Endothelial cell of umbilical vein (primary cell): ENCODE results near the gene FMNL2. TPM values are rescaled to one million over a fixed set of nuclear protein-coding genes. Genes with fewer than 3 reads are reported as not detected.

Experiments used
- BruUV-seq: library from RNA; stranded (reverse); fragments of 400-500 nt; replicated peaks from 2 replicates; lab custom pipeline; 2021; lab: Mats Ljungman, UMichigan
- CTCF ChIA-PET: fragments of 300-600, 350-600 bp; sonication (Branson Sonifier 250); formaldehyde crosslinking; loops from one replicate; lab custom pipeline; 2021; ENCODE audit warnings: antibody characterized with exemption, inconsistent platforms; lab: Charles Lee
- POLR2A ChIA-PET: fragments of 300-600, 350-600 bp; sonication (Branson Sonifier 250); formaldehyde crosslinking; loops from one replicate; lab custom pipeline; 2021; ENCODE audit warnings: antibody characterized with exemption, inconsistent platforms; lab: Charles Lee
- DNase-seq: peaks from one replicate; pipeline ENCODE4 v3.0.0-alpha.2; 2011; ENCODE audit warnings: low read depth, low spot score
- FAIRE-seq: peaks from 2 replicates; lab custom pipeline; 2011; peaks lifted over from hg19 to GRCh38; lab: Jason Lieb, UNC
- H2AFZ ChIP-seq: 2 replicates; pipeline ENCODE4 v1.6.0; 2012; ENCODE audit warnings: low read depth, low read length, control low read depth, inconsistent platforms
- H3K27ac ChIP-seq: 2 replicates; pipeline ENCODE4 v1.5.1; 2011; ENCODE audit warnings: low read depth, mild to moderate bottlenecking, control low read depth, low read length, moderate library complexity; ENCODE audit not compliant: insufficient read depth
- H3K27me3 ChIP-seq, 2 experiments: 2 replicates each; pipeline versions ENCODE4 v1.6.0 to v1.6.1; 2011; ENCODE audit warnings: low read length in 2 of 2, mixed read lengths in 1 of 2; ENCODE audit not compliant: control insufficient read depth in 2 of 2, insufficient read depth in 2 of 2
- H3K36me3 ChIP-seq, 2 experiments: 2 replicates in 1 of 2; 3 replicates in 1 of 2; pipeline ENCODE4 v1.5.1; 2011; ENCODE audit warnings: low read length in 2 of 2, mild to moderate bottlenecking in 1 of 2, moderate library complexity in 1 of 2; ENCODE audit not compliant: control insufficient read depth in 2 of 2, insufficient read depth in 2 of 2; ENCODE audit errors: extremely low read depth in 1 of 2
- H3K4me1 ChIP-seq: 3 replicates; pipeline ENCODE4 v1.5.1; 2011; ENCODE audit warnings: mild to moderate bottlenecking, low read length; ENCODE audit not compliant: control insufficient read depth, insufficient read depth; ENCODE audit errors: extremely low read depth
- H3K4me2 ChIP-seq: 2 replicates; pipeline ENCODE4 v1.6.1; 2011; ENCODE audit warnings: low read length, control low read depth, mixed read lengths; ENCODE audit not compliant: insufficient read depth
- H3K4me3 ChIP-seq, 3 experiments: fragments of 200-600 bp in 1 of 3; sonication (generic), shearing (Covaris generic) in 1 of 3; replicated peaks in 1 of 3; 2 replicates each; pipeline ENCODE4 v1.5.1; 2011 to 2016; ENCODE audit warnings: control low read depth in 3 of 3, low read length in 3 of 3, mild to moderate bottlenecking in 2 of 3, inconsistent platforms in 1 of 3, low read depth in 1 of 3, moderate library complexity in 1 of 3; ENCODE audit not compliant: insufficient read depth in 1 of 3
- H3K79me2 ChIP-seq: 2 replicates; pipeline ENCODE4 v1.6.0; 2012; ENCODE audit warnings: low read length, inconsistent platforms; ENCODE audit not compliant: control insufficient read depth, insufficient read depth
- H3K9ac ChIP-seq: replicated peaks from 2 replicates; pipeline ENCODE3; 2011; ENCODE audit warnings: low read length, control low read depth; ENCODE audit not compliant: insufficient read depth; ENCODE audit errors: extremely low read depth
- H3K9me1 ChIP-seq: replicated peaks from 3 replicates; pipeline ENCODE4 v1.6.0; 2011; ENCODE audit warnings: mild to moderate bottlenecking, low read length; ENCODE audit not compliant: control insufficient read depth, insufficient read depth; ENCODE audit errors: extremely low read depth
- H3K9me3 ChIP-seq: replicated peaks from 2 replicates; pipeline ENCODE4 v1.5.1; 2012; ENCODE audit warnings: low read length, inconsistent platforms; ENCODE audit not compliant: control insufficient read depth, insufficient read depth
- H4K20me1 ChIP-seq: replicated peaks from 2 replicates; pipeline ENCODE3; 2011; ENCODE audit warnings: mild to moderate bottlenecking, low read length; ENCODE audit not compliant: control insufficient read depth, insufficient read depth; ENCODE audit errors: extremely low read depth
- EZH2 ChIP-seq: IDR thresholded peaks from 2 replicates; pipeline ENCODE4 v1.6.1; 2012; ENCODE audit warnings: borderline replicate concordance, low read depth, mild to moderate bottlenecking, moderate library complexity, low read length, inconsistent platforms; ENCODE audit not compliant: severe bottlenecking
- FOS ChIP-seq: IDR thresholded peaks from 2 replicates; pipeline ENCODE4 v1.6.1; 2011; ENCODE audit warnings: mild to moderate bottlenecking, low read length, moderate library complexity, borderline replicate concordance; ENCODE audit not compliant: insufficient read depth
- GATA2 ChIP-seq: IDR thresholded peaks from 2 replicates; pipeline ENCODE4 v1.7.0; 2011; ENCODE audit warnings: low read depth, mild to moderate bottlenecking, moderate library complexity, mixed read lengths, low read length; ENCODE audit not compliant: insufficient read length, insufficient read depth
- JUN ChIP-seq: IDR thresholded peaks from 2 replicates; pipeline ENCODE4 v1.6.1; 2011; ENCODE audit warnings: borderline replicate concordance, low read depth; ENCODE audit not compliant: insufficient read length, insufficient read depth
- MAX ChIP-seq: IDR thresholded peaks from 2 replicates; pipeline ENCODE4 v1.6.1; 2011; ENCODE audit not compliant: insufficient read depth, insufficient read length
- MYC ChIP-seq: IDR thresholded peaks from one replicate; pipeline ENCODE4 v1.6.1; 2011; ENCODE audit warnings: mild to moderate bottlenecking, low read depth, low read length
- POLR2A ChIP-seq: IDR thresholded peaks from 2 replicates; pipeline ENCODE4 v1.6.1; 2012; ENCODE audit warnings: low read depth, mild to moderate bottlenecking, control low read depth, low read length
- POLR2AphosphoS5 ChIP-seq: IDR thresholded peaks from 2 replicates; pipeline ENCODE4 v1.6.1; 2012; ENCODE audit warnings: low read depth, mild to moderate bottlenecking, control low read depth, low read length, moderate library complexity; ENCODE audit not compliant: insufficient read depth
- dilution Hi-C: fragments of 300-500 bp; cut with MboI; formaldehyde crosslinking; loops from one replicate; pipeline ENCODE4 v1.15.0; 2019; ENCODE audit warnings: low sequenced_read_pairs; ENCODE audit not compliant: extremely low pct_ligation_motif_present
- intact Hi-C: fragments of 100-400 bp; cut with micrococcal nuclease; formaldehyde crosslinking; loops from one replicate; pipeline ENCODE4 v1.10.0; 2022
- polyA plus RNA-seq, 4 experiments: library from polyadenylated mRNA; depleted of rRNA in 3 of 4; stranded (reverse) in 3 of 4; unstranded in 1 of 4; fragments of >200 nt; gene quantifications; 2 replicates each; pipeline versions ENCODE4 v1.2.1 to v1.2.3, GENCODE V29; 2011 to 2012; ENCODE audit warnings: missing spikeins in 1 of 4
- total RNA-seq: library from RNA; stranded (reverse); gene quantifications from 2 replicates; pipeline ENCODE4 v1.2.3, GENCODE V29; 2021
- TF ChIP-seq, protein P1 (sequence below), 2 donors: IDR thresholded peaks; 1 replicate in 1 of 2; 2 replicates in 1 of 2; pipeline ENCODE4 v1.5.1; 2011; ENCODE audit warnings: low read length in 2 of 2, mild to moderate bottlenecking in 2 of 2, moderate library complexity in 2 of 2, control low read depth in 1 of 2, inconsistent platforms in 1 of 2, low read depth in 1 of 2; ENCODE audit not compliant: insufficient read depth in 1 of 2; ENCODE audit errors: extremely low read depth in 1 of 2

The FMNL2 gene
- total and polyA plus RNA-seq, 2 donors (not counting 3 experiments of a cell fraction or from before 2014, with no cell fraction given): 8.3 to 28.0 TPM

- Histone ChIP-seq H4K20me1 (no peaks in the 10 kb centered on the region), H3K4me3 (no peak overlapping the region), H3K79me2 (peaks cover 20% of the 10 kb centered on the region), H3K4me1 (peaks cover 13% of the 10 kb centered on the region), H3K9me3 (no peaks in the 10 kb centered on the region), H3K9me1 (no peaks in the 10 kb centered on the region), H3K4me2 (no peak overlapping the region), H2AFZ (no peak overlapping the region), H3K36me3 (no peaks in the 10 kb centered on the region), H3K27me3 (no peaks in the 10 kb centered on the region), H3K9ac (no peak overlapping the region), H3K27ac (no peak overlapping the region)
- TF ChIP-seq JUN (no peak), EZH2 (no peak), POLR2AphosphoS5 (no peak), MYC (no peak), POLR2A (no peak), GATA2 (no peak), MAX (no peak), FOS (no peak)
- TF ChIP-seq, protein P1, sequence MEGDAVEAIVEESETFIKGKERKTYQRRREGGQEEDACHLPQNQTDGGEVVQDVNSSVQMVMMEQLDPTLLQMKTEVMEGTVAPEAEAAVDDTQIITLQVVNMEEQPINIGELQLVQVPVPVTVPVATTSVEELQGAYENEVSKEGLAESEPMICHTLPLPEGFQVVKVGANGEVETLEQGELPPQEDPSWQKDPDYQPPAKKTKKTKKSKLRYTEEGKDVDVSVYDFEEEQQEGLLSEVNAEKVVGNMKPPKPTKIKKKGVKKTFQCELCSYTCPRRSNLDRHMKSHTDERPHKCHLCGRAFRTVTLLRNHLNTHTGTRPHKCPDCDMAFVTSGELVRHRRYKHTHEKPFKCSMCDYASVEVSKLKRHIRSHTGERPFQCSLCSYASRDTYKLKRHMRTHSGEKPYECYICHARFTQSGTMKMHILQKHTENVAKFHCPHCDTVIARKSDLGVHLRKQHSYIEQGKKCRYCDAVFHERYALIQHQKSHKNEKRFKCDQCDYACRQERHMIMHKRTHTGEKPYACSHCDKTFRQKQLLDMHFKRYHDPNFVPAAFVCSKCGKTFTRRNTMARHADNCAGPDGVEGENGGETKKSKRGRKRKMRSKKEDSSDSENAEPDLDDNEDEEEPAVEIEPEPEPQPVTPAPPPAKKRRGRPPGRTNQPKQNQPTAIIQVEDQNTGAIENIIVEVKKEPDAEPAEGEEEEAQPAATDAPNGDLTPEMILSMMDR (IDR thresholded peaks at IDR 0.05; ENCODE audit: extremely low read depth in 1 of 2, insufficient read depth in 1 of 2, low read depth in 1 of 2, low read length in 2 of 2): no peak
- intact Hi-C loops (no loop called here), dilution Hi-C loops (no loop called here)
- CTCF ChIA-PET: interaction anchor here (0.9 kb wide), 1 partner anchor 13 kb away, joined by 3 read pairs; no protein-coding TSS in a partner anchor
- no peak for FAIRE-seq
- no peak for DNase-seq
- BruUV-seq: no TSS peak
- POLR2A ChIA-PET: no interaction called here
These were observed 64.0 kb downstream of the FMNL2 start for GRCh38 chr2:152399003-152399402.
